OCI-M2 (cell line): Measurements from ENCODE around the gene CTU1.
"Not testable (repeated sequence)": the region's sequence is repeated elsewhere in the genome, so short reads cannot be mapped to it uniquely, and the experiment has no call there.

Experiments used
- DNase-seq: peaks from one replicate; lab custom pipeline; 2025; ENCODE audit not compliant: unreplicated experiment; lab: John Stamatoyannopoulos, UW

Gene CTU1

GRCh38 chr19:51108066-51108804, at the start of gene CTU1:
Gene CTU1, minus strand, starts transcription at chr19:51108409. Its CDS starts 3,840 bp downstream, at chr19:51104569.
- peak; percentile 81 for DNase-seq

GRCh38 chr19:51157265-51157664, 49.1 kb upstream of the CTU1 start:
- no peak for DNase-seq

DNA sequence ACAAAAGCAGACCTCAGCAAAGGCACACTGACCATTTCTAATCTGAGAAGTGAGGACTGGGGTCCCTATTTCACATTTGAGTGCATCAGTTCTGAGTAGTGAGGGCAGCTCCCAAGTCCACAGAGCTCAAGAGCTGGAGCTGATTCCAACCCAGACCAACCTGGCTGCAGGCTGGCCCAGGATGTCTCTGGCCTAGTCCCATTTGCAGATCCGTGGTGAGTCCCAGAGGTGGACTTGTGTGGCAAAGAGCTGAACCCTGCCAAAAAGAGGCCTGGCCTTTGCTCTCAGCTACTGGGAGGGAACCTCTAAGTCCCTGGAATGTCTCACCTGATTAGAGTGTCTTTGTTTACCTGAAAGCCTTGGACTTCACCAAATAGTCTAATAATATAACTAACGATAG, 48.5 kb upstream of the CTU1 start:
- no peak for DNase-seq

DNA sequence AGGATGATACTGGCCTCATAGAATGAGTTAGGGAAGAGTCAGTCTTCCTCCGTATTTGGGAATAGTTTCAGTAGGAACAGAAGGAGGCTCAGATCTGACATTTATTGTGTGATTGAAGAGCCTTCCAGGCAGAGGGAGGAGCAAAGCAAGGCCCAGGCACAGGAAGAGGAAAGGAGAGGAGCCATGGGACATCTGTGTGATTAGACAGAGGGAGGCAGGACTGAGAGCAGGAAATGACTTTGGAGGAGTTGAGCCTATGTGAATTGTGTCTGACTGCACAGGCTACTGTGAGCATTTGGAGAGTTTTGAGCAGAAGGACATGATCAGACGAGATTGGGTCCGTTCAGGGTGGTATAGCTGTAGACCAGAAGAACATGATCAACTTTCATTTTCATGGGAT, 42.4 kb upstream of the CTU1 start:
- no peak for DNase-seq

- DNase-seq = no peak
These were observed 40.4 kb upstream of the CTU1 start for GRCh38 chr19:51148580-51148979.

DNA sequence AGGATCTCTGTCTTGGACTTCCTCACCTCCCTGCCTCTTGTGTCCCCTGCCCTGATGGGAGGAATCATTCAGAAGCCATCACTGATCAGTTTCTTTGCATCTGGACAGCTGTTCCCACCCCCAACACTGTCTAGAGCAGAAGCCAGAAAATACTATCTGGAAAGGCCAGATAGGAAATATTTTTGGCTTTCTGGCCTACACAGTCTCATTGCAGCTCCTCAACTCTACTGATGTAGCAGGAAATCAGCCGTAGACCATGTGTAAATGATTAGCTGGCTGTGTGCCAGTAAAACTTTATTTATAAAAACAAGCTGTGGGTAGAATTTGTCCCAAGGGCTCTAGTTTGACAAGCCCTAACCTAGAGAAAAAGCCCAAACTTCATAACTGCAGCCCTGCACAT, 39.5 kb upstream of the CTU1 start:
- no peak for DNase-seq

DNA sequence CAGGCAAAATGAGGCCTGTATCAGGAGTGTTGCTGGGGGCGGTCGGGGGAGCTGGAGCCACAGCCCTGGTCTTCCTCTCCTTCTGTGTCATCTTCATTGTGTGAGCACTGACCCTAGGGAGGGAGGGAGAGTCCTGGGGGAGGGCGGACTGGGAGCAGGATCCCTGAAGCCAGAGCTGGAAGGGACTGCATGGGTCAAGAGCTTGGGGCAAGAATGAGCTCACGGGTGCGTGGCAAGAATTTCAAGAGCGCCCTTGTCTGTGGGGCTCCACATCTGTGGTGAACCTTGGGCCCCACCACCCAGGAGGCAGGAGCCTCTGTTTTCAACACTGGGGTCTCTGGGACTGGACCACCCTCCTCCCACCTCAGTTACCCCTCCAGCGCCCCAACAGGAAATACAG, 38.5 kb upstream of the CTU1 start:
- no peak for DNase-seq

DNA sequence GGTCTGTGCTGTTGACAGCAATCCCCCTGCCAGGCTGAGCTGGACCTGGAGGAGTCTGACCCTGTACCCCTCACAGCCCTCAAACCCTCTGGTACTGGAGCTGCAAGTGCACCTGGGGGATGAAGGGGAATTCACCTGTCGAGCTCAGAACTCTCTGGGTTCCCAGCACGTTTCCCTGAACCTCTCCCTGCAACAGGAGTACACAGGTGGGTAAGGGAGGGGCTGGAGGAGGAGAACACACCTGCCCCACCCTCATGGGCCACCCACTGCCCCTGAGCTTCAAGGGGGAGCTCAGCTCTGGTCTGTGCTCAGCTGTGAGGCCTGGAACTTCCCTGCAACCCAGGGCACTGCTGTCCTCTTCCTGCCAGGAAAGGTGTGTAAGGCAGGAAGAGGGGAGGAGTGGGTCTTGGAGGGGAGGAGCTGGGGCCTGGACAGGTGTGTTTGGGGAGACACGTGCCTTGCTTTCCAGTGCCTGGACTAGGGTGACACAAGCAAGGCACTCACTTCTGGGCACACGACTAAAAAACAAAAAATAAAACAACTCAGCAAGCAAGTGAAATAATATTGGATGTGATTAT, 37.8 kb upstream of the CTU1 start:
- DNase-seq = no peak

GRCh38 chr19:51144482-51145045, 36.4 kb upstream of the CTU1 start:
- DNase-seq = no peak

DNA sequence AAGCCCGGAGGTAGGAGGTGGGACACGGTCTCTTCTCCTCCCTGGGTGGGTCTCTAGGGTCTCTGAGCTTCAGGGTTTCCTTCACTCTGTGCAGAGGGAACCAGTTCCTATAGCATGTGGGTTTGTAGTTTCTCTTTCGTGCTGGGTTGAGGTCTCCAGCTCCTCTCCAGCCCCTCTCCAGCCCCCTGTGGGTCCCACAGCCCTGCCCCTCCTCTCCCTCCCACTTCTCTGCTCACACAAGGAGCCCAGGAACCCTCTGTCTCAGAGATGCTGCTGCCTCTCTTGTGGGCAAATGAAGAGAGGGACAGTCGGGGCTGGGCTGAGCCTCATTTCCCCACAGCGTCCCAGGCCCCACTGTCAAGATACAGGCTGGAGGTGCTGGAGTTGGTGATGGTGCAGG, 35.3 kb upstream of the CTU1 start:
- no peak for DNase-seq

DNA sequence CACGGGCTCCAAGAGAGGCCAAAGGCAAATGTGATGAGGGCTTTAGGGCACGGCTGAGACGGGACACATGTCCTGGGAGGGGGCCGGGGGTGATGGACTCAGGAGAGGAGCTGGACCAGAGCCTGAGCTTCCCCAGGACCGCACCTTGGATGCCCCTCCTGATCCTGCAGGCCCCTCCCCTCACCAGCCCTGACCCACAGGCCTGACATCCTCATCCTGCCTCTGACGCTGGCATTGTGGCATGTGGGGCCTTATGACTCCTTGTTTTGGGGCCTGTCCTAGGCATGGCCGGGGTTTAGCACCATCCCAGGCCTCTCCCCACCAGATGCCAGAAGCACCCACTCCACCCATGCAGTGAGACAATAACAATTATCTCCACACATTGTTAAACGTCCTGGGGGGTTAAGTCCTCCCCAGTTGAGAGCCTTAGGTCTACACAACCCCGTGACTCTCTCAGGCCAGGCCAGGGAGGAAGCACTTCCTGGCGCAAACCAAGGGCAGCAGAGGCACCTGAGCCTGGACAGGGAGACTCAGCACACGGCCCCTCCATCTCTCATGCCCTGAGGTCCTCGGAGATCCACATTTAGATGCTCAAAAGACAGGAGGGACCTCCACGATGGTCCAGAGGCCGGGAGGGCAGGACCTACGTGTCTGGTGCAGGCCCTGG, 34.7 kb upstream of the CTU1 start:
- not testable (repeated sequence) for DNase-seq

GRCh38 chr19:51142119-51142518, 33.9 kb upstream of the CTU1 start, which contains the start of gene SIGLEC7:
Gene SIGLEC7, plus strand, starts transcription at chr19:51142301. Its CDS starts 69 bp downstream, at chr19:51142370.
- no peak for DNase-seq

DNA sequence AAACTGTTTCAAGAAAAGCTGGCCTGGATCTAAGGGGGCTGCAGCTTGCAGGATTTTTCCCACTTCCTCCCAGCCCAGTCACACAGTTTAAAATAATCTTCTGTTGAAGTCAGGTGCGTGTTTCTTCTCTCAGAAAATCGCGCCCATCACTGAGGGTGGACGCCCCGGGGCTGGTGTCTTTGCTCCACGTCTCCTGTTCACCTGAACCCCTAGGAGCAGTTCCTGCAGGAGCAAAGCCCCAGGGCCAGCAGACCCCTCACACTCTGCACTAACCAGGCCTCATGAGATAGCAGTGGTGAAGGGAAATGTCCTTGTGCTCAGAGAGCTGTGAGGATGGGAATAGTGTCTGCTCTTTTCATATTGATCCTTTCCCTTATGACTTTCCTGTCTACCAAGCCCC, 33.0 kb upstream of the CTU1 start:
- no peak for DNase-seq

DNA sequence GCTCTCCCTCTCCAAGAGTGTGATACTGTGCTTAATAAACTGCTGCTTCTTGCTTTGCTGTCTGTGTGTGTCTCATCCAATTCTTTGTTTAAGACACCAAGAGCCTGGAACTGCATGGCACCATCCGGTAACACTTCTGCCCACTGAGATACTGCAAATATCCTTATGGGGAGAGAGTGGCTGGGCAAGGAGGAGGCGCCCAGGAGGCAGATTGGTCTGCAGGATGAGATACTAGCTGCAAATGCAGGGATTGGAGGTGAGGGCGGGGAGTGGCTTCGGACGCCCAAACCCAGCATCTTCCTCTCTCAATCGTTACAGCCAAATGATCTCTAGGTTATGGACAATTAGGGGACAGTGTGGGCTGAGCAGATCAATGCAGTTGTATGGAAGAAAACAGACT, 32.2 kb upstream of the CTU1 start:
- DNase-seq = no peak

- DNase-seq = no peak
These were observed 31.2 kb upstream of the CTU1 start for GRCh38 chr19:51139299-51140014.

- no peak for DNase-seq
These were observed 30.4 kb upstream of the CTU1 start for GRCh38 chr19:51138549-51138979.

- no peak for DNase-seq
These were observed 29.7 kb upstream of the CTU1 start for GRCh38 chr19:51137792-51138425.

DNA sequence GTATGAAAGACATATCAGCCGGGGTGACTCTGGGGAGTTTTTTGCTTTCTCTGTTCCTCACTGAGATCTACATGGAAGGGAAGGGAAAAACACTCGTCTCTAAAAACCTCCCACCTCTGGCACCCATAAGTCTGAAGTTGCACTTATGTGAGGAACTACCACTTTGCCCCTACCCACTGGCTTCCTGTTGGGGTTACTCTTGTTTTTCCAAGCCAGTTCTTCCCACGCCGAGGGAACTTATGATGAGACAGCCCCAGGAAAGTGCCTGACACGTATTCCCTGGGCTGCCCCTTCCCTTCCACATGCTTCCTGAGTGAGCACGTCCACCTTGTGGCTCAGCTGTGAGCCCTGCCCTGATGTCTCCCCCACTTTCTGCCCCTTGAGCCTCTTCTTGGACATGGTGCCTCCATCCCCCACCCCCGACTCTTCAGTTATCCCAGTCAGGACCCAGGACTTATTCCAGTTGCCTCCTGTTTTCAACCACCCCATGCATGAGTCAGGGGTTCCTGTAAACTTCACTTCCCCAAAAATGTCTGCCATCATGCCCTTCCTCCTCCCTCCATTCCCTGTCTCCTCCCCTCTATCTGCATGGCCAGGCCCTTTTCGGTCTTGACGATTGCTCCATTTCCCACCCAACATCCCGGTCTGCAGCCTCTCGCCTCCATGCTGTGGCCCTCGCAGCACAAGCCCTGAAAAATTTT, 28.8 kb upstream of the CTU1 start:
- DNase-seq = no peak

DNA sequence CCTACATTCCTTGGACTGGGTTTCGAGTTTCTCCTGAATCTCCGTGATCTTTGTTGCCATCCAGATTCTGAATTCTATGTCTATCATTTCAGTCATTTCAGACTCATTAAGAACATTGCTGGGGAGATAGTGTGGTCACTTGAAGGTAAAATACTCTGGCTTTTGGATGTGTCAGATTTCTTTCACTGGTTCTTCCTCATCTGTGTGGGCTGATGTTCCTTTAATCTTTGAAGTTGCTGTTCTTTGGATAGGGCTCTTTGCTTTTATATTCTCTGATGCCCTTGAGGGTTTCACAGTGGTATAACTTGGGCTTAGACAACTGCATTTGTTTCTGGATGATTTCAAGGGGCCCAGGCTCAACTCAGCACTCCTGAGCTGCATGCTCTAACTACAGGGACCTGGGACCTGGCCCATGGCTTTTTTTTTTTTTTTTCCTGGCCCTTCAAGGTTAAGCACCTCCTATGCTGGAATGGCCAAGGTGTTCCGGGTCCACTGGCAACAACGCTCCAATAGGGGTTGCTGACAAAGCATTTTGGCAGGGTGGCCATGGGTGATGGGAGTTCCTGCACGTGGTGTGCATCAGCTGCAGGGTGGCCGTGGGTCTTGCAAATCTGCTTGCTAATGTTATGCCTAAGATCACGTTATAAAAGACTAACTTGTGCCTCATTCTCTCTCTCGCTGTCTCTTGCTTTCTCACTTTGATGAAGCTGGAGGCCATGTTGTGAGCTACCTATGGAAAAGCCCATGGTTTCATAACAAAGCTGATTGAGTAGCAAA, 28.0 kb upstream of the CTU1 start:
- DNase-seq = no peak
